CD4-positive, alpha-beta T cell treated with Interleukin-6 for 4 hours (primary cell): Measurements from ENCODE around the gene ETS2.

Experiments used
- DNase-seq: peaks from one replicate; pipeline ENCODE4 v3.0.0-alpha.2; 2020; ENCODE audit warnings: mixed read lengths

Gene ETS2

DNA sequence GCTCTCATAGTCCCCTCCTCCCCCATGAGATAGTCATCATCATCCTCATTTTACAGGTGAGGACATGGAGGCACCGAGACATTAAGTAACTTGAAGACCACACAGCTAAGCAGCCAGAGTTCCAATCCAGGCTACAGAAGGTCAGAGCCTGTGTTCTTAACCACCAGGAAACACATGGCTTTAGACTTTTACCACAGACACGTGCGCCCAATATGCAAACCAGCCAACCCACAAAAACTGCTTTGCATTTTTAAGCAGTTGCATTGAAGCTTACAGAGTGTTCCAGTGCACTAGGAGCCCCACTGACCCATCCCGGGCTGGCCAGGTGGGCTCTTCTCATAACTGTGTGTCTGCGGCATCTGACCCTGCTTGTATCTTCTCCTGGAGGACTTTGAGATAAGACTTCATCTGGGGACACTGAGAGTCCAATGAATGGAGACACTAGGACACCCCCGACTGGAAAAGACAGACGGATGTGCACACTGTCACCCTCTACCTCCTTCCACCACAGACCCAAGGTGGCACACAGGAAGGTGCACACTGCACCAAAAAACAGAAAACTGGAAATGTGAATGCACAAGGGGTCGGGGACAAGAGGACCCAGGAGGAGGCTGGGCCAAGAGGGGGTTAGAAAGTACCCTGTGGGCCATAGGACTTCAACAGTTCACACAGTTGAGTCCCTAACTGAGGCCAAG is 56.4 kb downstream of the ETS2 start:
- DNase-seq = no peak

DNA sequence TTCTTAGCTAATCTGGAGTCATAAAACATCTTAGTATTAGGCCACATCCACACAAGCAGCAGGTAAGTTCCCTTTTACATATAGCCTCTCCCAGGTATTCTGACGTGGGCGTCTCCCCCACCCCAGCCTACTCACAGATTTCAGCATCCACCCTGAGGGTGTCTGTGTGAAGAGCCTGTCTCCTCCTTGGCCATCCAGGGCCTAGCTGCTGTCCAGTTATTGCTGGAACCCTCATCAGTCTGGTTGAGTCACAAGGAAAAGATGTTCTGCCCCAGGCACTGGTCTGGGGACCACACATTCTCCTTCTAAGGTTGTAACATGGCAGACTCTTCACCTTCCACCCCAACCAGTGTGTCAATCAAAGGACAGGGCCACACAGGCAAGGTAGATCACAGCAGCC is 57.6 kb downstream of the ETS2 start:
- DNase-seq = no peak

DNA sequence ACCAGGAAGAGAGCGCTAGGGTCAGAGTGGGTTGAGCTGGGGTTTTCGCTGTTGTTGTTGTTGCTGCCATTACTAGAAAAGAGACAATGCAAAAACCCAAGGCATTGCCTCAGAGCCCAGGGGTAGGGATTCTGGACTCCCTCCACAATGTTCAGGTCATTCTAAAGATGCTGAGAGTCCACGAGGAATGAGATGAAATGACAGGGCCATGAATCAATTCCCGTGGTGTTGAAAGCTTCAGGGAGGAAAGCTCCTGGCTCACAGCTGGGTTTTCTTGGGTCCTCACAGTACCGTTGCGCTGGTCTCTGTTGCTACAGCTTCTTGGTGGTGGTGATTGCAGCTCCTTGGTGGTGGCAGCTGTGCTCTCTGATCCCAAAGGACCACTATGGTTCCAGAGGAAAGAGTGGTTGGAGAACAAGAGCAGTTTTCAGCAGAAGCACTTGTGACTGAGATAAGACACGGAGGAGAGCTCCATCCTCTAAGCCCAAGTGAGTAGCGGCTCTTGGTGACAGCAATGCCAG is 58.2 kb downstream of the ETS2 start:
- no peak for DNase-seq

DNA sequence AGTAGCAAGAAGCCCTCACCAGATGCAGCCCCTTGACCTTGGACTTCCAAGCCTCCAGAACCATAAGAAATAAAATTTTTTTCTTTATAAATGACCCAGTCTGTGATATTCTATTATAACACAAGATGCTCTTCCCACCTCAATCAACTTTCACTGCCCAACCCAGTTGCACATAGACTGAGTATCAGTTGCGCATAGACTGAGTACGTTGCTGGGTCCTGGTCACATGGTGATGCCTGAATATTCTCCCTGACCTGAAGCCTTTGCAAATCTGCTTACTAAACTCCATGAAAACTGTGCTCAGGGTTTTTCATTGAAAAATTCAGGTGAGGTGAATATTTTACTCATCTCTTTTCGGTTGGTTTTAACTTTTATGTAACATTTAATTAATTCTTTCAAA is 59.2 kb downstream of the ETS2 start:
- DNase-seq = no peak

DNA sequence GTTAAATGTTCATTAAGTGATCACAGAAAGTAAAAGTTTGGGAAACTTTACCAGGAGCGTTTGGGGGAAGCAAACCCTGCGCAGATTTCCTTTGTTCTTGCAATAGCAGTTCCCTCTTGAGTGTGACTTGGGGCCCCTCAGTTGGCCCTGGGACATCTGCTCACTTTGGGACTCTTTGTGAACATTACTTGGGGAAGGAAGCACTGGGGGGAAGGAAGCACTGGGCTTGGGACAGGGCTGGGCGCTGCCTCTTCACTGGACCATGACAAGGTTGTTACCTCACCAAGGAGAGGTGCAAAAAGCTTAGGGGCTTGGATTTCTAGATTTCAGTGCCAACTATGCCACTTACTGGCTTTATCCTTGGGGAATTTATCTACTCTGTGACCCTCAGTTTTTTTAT is 63.5 kb downstream of the ETS2 start:
- no peak for DNase-seq

DNA sequence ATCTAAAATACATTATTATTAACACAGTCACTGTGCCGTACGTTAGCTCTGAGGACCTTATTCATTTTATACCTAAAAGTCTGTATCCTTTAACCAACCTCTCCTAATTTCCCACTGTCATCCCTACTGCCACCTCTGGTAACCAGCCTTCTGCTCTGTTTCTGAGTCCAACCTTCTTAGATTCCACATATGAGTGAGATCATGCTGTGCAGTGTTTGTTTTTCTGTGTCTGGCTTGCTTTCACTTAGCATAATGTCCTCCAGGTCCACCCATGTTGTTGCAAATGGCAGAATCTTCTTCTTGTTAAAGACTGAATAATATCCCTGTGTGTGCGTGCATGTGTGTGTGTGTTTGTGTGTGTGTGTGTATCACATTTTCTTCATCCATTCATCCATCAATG is 64.2 kb downstream of the ETS2 start:
- DNase-seq = no peak
